K562 (cell line): ENCODE results near the gene WDR47. TPM values are rescaled to one million over a fixed set of nuclear protein-coding genes. Genes with fewer than 3 reads are reported as not detected.

ENCODE experiments used
- ATAC-seq: fragments of 200-7000 bp; cut with Tn5 transposase; 3 replicates; pipeline ENCODE4 v1.9.1; 2020; ENCODE audit warnings: moderate library complexity
- BruUV-seq: library from RNA; stranded (reverse); fragments of 400-500 nt; replicated peaks from 2 replicates; lab custom pipeline; 2021; lab: Mats Ljungman, UMichigan
- CTCF ChIA-PET: fragments of 300-600 bp; formaldehyde crosslinking; extraction: SDS; loops from one replicate; lab custom pipeline; 2021; ENCODE audit warnings: low intra/inter-chr PET ratio; lab: Yijun Ruan, JAX
- POLR2A ChIA-PET: fragments of 300-600, 350-650 bp; sonication (Branson Sonifier 250); formaldehyde crosslinking; extraction: SDS; loops from one replicate; lab custom pipeline; 2021; ENCODE audit warnings: antibody characterized with exemption, inconsistent platforms; lab: Yijun Ruan, JAX
- DNase-seq, 4 experiments: peaks; one replicate each; pipeline versions ENCODE4 v3.0.0 to v3.0.0-alpha.2; 2011 to 2018; ENCODE audit warnings: low spot score in 3 of 4, mixed read lengths in 3 of 4; ENCODE audit errors: extremely low read depth in 1 of 4
- FAIRE-seq: peaks from 2 replicates; lab custom pipeline; 2011; peaks lifted over from hg19 to GRCh38; lab: Jason Lieb, UNC
- H2AFZ ChIP-seq: 2 replicates; pipeline ENCODE4 v1.6.0; 2011; ENCODE audit warnings: low read depth, low read length, control low read depth, inconsistent platforms
- H3K27ac ChIP-seq: fragments of 200-600 bp; 3 replicates; pipeline ENCODE4 v1.8.0; 2011; ENCODE audit warnings: low read depth, mild to moderate bottlenecking, control low read depth, inconsistent platforms, low read length, moderate library complexity, mixed read lengths; ENCODE audit errors: extremely low read depth
- H3K27me3 ChIP-seq, 2 experiments: fragments of 300-600 bp in 1 of 2; 2 replicates in 1 of 2; 3 replicates in 1 of 2; pipeline versions ENCODE4 v1.6.0 to v1.8.0; 2011; ENCODE audit warnings: inconsistent platforms in 2 of 2, low read length in 2 of 2, mild to moderate bottlenecking in 1 of 2, mixed read lengths in 1 of 2, moderate library complexity in 1 of 2; ENCODE audit not compliant: control insufficient read depth in 2 of 2, insufficient read depth in 2 of 2
- H3K36me3 ChIP-seq: fragments of 300-600 bp; 3 replicates; pipeline ENCODE4 v1.8.0; 2011; ENCODE audit warnings: mild to moderate bottlenecking, low read length, inconsistent platforms; ENCODE audit not compliant: control insufficient read depth, insufficient read depth
- H3K4me1 ChIP-seq, 2 experiments: fragments of 200-600 bp in 1 of 2; replicated peaks in 1 of 2; 2 replicates in 1 of 2; 3 replicates in 1 of 2; pipeline versions ENCODE4 v1.5.1 to v1.8.0; 2011; ENCODE audit warnings: inconsistent platforms in 2 of 2, low read length in 2 of 2, mild to moderate bottlenecking in 1 of 2, mixed read lengths in 1 of 2, moderate library complexity in 1 of 2; ENCODE audit not compliant: control insufficient read depth in 2 of 2, insufficient read depth in 2 of 2
- H3K4me2 ChIP-seq: 2 replicates; pipeline ENCODE4 v1.6.1; 2011; ENCODE audit warnings: low read length, control low read depth, inconsistent platforms, mixed read lengths; ENCODE audit not compliant: insufficient read depth
- H3K4me3 ChIP-seq: fragments of 200-600 bp; sonication (generic), shearing (Covaris generic); 2 replicates; pipeline ENCODE4 v1.5.1; 2016; ENCODE audit warnings: control low read depth, inconsistent platforms
- H3K79me2 ChIP-seq: fragments of 200-600 bp; 3 replicates; pipeline ENCODE4 v1.8.0; 2011; ENCODE audit warnings: low read length, inconsistent platforms; ENCODE audit not compliant: control insufficient read depth, insufficient read depth
- H3K9ac ChIP-seq, 2 experiments: 2 replicates each; pipeline versions ENCODE4 v1.6.0 to v1.6.1; 2011; ENCODE audit warnings: low read depth in 2 of 2, low read length in 2 of 2, control low read depth in 1 of 2, inconsistent platforms in 1 of 2, mild to moderate bottlenecking in 1 of 2, mixed read lengths in 1 of 2; ENCODE audit not compliant: insufficient read depth in 1 of 2
- H3K9me1 ChIP-seq: one replicate; pipeline ENCODE4 v1.6.0; 2011; ENCODE audit warnings: inconsistent platforms, mild to moderate bottlenecking, low read length, moderate library complexity; ENCODE audit not compliant: control insufficient read depth, insufficient read depth
- H3K9me3 ChIP-seq: replicated peaks from 2 replicates; pipeline ENCODE4 v1.5.1; 2011; ENCODE audit warnings: low read depth, low read length, inconsistent platforms; ENCODE audit not compliant: control insufficient read depth, insufficient read depth
- H4K20me1 ChIP-seq: replicated peaks from 2 replicates; pipeline ENCODE4 v1.6.1; 2011; ENCODE audit warnings: low read length, inconsistent platforms, mixed read lengths; ENCODE audit not compliant: control insufficient read depth, insufficient read depth
- HMBOX1 ChIP-seq: sonication (generic); IDR thresholded peaks from 2 replicates; pipeline ENCODE4 v1.6.1; 2016
- MCM3 ChIP-seq: fragments of 450-650 bp; IDR thresholded peaks from 2 replicates; pipeline ENCODE4 v1.6.1; 2016
- NFRKB ChIP-seq: fragments of 450-650 bp; IDR thresholded peaks from 2 replicates; pipeline ENCODE4 v1.6.1; 2016; ENCODE audit warnings: low read depth
- NR4A1 ChIP-seq, 2 experiments: fragments of 250-450 bp in 1 of 2; fragments of 450-650 bp in 1 of 2; sonication (Bioruptor Pico) in 1 of 2; IDR thresholded peaks; 2 replicates each; pipeline versions ENCODE4 v1.4.0 to v1.6.1; 2016 to 2020; ENCODE audit warnings: mild to moderate bottlenecking in 2 of 2, missing compliant biosample characterization in 1 of 2, missing genetic modification characterization in 1 of 2, moderate library complexity in 1 of 2
- PRDM10 ChIP-seq: fragments of 450-650 bp; IDR thresholded peaks from 2 replicates; pipeline ENCODE4 v1.6.1; 2018; ENCODE audit not compliant: partially characterized antibody
- SIN3A ChIP-seq, 2 experiments: fragments of 150-350 bp in 1 of 2; IDR thresholded peaks; 2 replicates each; pipeline ENCODE4 v1.6.1; 2011 to 2016; ENCODE audit warnings: borderline replicate concordance in 2 of 2, low read depth in 2 of 2, low read length in 2 of 2, mild to moderate bottlenecking in 2 of 2, moderate library complexity in 2 of 2; ENCODE audit not compliant: control insufficient read depth in 1 of 2
- ZNF431 ChIP-seq: sonication (generic); formaldehyde crosslinking; IDR thresholded peaks from 2 replicates; pipeline ENCODE4 v1.8.0; 2022; ENCODE audit warnings: mild to moderate bottlenecking, missing genetic modification reagents
- ZZZ3 ChIP-seq: fragments of 450-650 bp; IDR thresholded peaks from 2 replicates; pipeline ENCODE4 v1.6.1; 2016; ENCODE audit warnings: antibody characterized with exemption, mild to moderate bottlenecking, moderate library complexity
- WGBS: fragments of 100-300 bp; shearing (Covaris generic); methylation state at CpG from one replicate; pipeline ENCODE4 v1.1.6; 2016; ENCODE audit warnings: low coverage, mixed read lengths; ENCODE audit not compliant: insufficient coverage; ENCODE audit errors: missing lambda C conversion rate; 5-methylcytosine and 5-hydroxymethylcytosine counted together
- in situ Hi-C: fragments of 300-500 bp; cut with MboI; formaldehyde crosslinking; loops from 4 replicates; pipeline ENCODE4 v1.15.0; 2018; ENCODE audit warnings: inconsistent platforms, mixed read lengths
- intact Hi-C: fragments of 100-400 bp; cut with micrococcal nuclease; formaldehyde crosslinking; loops from 2 replicates; pipeline ENCODE4 v1.14.2; 2022
- polyA plus RNA-seq, 8 experiments: library from polyadenylated mRNA; depleted of rRNA in 4 of 8; stranded (reverse) in 5 of 8; unstranded in 3 of 8; fragments of >200 nt; fragmentation: Nextera tagmentation in 2 of 8; fragmentation: Illumina TruSeq in 1 of 8; extraction: Ambion mirVana in 2 of 8; extraction: Trizol in 1 of 8; gene quantifications; 2 replicates each; pipeline versions ENCODE4 v1.2.1 to v1.2.3, GENCODE V29; 2011 to 2014; ENCODE audit warnings: inconsistent platforms in 1 of 8, missing spikeins in 1 of 8
- total RNA-seq, 7 experiments: library from RNA; depleted of rRNA in 6 of 7; stranded (reverse); fragments of >200 nt in 6 of 7; fragmentation: Illumina TruSeq in 2 of 7; extraction: Trizol in 2 of 7; gene quantifications; 2 replicates each; pipeline versions ENCODE4 v1.2.1 to v1.2.3, GENCODE V29; 2011 to 2021; ENCODE audit warnings: low replicate concordance in 1 of 7

WDR47 gene
- total and polyA plus RNA-seq, 9 of the 15 experiments (the other 6 are each of a cell fraction or from before 2014, with no cell fraction given), result 1.3 to 10.1 (median 4.9) TPM

GRCh38 chr1:108961752-108962486, 80.0 kb downstream of the WDR47 start:
- TF ChIP-seq ZZZ3, result no peak
- peak in 1 of 2 experiments; percentile 29; a peak in 1 of 4 replicates for TF ChIP-seq SIN3A (IDR thresholded peaks at IDR 0.05; ENCODE audit: borderline replicate concordance in 2 of 2, control insufficient read depth in 1 of 2, low read depth in 2 of 2, low read length in 2 of 2)
- 0 out of 2 replicates have a peak, but pooled peaks have one; percentile 17 for TF ChIP-seq ZNF431 (CRISPR knock-in tag)
- no peak for TF ChIP-seq MCM3
- TF ChIP-seq HMBOX1, result peak; percentile 57; the same call in 1 of the 2 replicates
- 0 out of 2 replicates have a peak, but pooled peaks have one; percentile 5 for TF ChIP-seq NFRKB
- TF ChIP-seq PRDM10, result peak; percentile 66
- TF ChIP-seq NR4A1 (CRISPR knock-in tag; IDR thresholded peaks at IDR 0.05), result no peak
- 0 out of 2 replicates have a peak, but pooled peaks have one; percentile 10 for TF ChIP-seq NR4A1 (tag; IDR thresholded peaks at IDR 0.05)
- TF ChIP-seq, all 486 proteins: peak for 6
- Histone ChIP-seq H4K20me1 (peaks cover 23% of the 10 kb centered on the region), H3K79me2 (peaks cover 64% of the 10 kb centered on the region), H3K27me3 (no peaks in the 10 kb centered on the region), H3K9me1 (no peaks in the 10 kb centered on the region), H3K4me3 (peak overlapping the region; percentile 65), H3K4me2 (peak overlapping the region; percentile 82), H3K36me3 (peaks cover 34% of the 10 kb centered on the region), H3K4me1 (peaks cover 18 to 21% of the 10 kb centered on the region in 2 experiments), H3K9me3 (no peaks in the 10 kb centered on the region), H3K9ac (peak overlapping the region; percentile 62 to 90; a peak in 3 of 4 replicates), H3K27ac (peak overlapping the region; percentile 91), H2AFZ (peak overlapping the region; percentile 44; the same call in 1 of the 2 replicates)
- no TSS peak for BruUV-seq
- peak in 1 of 4 experiments; percentile 27 for DNase-seq
- ChIA-PET CTCF (interaction anchor here (0.7 kb wide), 1 partner anchor 433 kb away, joined by 8 read pairs; no protein-coding TSS in a partner anchor), POLR2A (interaction anchor here (0.6 to 3.2 kb wide), 14 partner anchors 9 to 401 kb away, joined by 3 to 36 read pairs (median 4); partner anchors contain the start of genes TAF13 and TMEM167B)
- ATAC-seq, result no peak
- no peak for FAIRE-seq
- WGBS, result 40% methylated on average over 15 of the region's 15 CpGs
- intact Hi-C loops, result loop anchor here (5.0 kb wide), 3 partner anchors 50 to 150 kb away; partner anchors contain the start of genes ELAPOR1 and WDR47
- in situ Hi-C loops, result no loop called here
